HG03175 (cell line): ENCODE results near the gene NEDD8.
A peak's percentile ranks its signal among the peaks of the same experiment; 100 is the strongest.

Experiments used
- ATAC-seq: cut with Tn5 transposase; IDR thresholded peaks from one replicate; pipeline ENCODE4 v1.9.1; 2021; ENCODE audit warnings: mild to moderate bottlenecking, moderate library complexity; ENCODE audit not compliant: unreplicated experiment

NEDD8 gene

GRCh38 chr14:24182110-24182882, 49.9 kb downstream of the NEDD8 start:
- ATAC-seq, result no peak

DNA sequence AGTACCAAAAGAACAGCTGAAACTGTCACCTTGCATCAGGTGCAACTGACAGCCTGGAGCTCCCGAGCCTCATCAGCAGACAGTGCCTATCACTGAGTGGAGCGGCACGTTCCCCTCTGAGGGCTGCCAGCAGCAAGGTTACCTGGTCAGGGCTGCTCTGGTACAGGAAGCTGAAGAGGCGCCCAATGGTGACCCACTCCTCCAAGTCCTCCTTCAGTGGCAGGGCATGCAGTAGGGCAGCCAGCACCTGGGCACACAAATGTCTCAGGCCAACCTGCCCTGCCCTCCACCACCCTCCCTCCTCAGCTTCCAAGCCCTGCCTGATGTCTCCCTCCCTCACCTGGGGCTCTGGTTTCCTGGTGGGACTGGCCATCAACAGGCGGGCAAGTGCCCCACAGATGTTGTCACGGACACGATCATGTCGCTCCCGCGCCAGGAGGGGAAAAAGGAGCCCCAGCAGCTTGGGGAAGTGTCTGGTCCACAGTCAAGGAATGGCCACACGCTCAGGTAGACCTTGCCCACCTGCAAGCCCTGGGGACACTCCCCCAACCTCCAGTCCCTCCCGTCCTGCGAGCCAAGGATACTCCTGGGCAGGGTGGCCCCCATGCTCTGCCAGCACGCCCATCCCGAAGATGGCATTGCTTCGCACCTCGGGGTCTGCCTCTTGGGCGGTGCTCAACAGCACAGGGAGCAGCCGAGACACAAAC, 50.6 kb downstream of the NEDD8 start:
- ATAC-seq, result no peak

DNA sequence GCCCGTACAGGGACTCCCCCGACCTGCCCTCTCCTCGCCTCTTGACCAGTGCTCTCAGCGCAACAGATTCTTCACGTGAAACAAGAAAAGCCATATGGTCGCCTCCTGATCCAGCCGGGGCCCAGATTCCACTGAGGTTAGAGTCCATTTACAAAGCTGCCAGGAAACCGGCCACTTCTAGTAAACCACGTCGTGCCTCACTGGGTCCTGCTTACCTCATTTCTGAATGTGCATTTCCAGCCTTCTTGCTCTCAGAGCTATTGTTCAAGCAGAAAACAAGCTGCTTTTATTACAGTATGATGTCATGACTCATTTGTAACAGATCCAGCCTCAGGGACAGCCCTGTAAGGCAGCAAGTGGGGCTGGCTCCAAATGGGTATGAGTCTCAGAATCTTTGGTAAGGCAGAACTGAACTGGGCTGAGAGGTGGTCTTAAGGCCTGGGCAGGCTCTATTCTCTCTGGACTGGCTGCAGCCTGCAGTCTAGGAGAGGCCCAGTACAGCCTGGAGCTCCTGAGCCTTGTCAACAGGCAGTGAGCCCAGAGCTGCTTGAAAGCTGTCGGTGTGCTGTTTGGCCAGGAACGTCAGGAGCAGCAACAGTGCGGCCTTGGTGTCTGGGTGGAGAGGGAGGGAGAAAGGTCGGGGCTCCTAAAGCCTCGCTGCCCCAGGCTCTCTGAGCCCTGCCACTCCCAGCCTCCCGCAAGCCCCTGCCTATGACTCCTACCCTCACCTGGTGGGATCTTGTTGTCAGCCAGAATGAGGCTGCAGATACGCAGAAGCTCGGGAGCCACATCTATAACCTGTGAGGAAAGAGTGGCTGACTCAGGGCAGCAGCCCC, 52.0 kb downstream of the NEDD8 start:
- ATAC-seq, result no peak

GRCh38 chr14:24179294-24179960, 52.7 kb downstream of the NEDD8 start:
- ATAC-seq, result no peak

DNA sequence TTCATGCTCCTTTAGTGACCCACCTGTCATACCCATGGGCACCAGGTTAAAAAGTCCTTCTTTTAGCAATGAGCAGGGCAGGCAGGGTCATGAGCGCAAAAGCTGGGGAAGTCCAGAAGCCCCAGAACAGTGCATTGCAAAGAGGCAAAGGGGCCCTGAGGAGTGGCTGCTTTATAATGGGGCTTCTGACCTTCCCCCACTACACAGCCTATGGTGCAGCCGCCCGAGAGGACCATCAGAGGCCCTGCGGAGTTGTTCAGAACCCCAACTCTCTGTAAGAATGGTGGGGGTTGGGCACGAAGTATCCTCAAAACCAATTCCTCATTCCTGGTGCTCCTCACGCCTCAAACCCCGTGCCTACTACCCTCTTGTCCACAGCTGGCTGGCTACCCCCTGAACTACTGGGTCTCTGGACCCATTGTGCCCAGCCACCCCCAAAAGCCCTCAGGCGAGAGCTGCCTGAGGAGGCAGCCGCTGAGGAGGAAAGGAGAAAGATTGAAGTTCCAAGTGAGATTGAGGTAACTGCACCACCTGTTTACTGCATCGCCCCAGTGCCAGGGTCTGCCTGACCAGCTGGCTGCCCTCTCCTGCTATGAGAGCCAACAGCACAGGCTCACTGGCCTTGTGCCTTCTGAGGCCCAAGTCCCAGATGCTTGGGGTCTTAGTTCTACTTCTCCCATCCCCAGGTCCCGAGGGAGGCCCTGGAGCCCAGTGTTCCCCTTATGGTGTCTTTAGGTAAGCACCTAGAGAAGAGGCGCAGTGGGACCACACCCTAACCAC, 53.6 kb downstream of the NEDD8 start:
- ATAC-seq, result no peak

- no peak for ATAC-seq
Observed at GRCh38 chr14:24177891-24178290, 54.3 kb downstream of the NEDD8 start.

- ATAC-seq, result no peak
Observed at GRCh38 chr14:24177041-24177825, 54.9 kb downstream of the NEDD8 start.

DNA sequence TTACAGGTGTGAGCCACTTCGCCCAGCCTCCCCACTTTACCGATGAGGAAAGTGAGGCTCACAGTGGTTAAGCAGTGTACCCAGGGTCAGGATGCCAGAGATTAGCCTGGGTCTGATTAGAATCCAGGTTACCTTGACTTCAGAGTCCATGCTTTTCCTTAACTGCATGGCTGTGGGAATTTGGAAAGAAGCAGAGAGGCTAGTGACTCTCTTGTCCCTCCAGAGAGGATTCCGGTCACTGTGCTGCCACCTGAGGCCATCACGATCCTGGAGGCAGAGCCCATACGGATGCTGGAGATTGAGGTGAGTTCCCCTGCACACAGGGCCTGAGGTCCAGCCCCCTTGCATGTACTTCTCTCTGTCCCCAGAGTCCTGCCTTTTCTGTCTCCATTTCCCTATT, 55.6 kb downstream of the NEDD8 start:
- no peak for ATAC-seq

DNA sequence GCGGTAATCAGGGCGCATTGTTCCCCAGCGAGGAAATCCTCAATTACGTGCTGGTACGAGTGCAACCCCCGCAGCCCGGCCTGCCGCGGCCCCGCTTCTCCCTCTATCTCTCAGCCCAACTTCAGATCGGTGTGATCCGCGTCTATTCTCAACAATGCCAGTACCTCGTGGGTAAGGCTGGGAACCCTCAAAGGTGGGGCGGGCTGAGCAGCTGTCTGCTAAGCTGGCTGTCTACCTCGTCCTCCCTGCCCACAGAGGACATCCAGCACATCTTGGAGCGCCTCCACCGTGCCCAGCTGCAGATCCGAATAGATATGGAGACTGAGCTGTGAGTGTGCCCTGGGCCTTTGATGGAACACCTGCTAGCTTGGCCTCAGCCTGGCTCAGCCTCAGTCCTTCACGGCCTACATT, 59.3 kb downstream of the NEDD8 start:
- no peak for ATAC-seq

DNA sequence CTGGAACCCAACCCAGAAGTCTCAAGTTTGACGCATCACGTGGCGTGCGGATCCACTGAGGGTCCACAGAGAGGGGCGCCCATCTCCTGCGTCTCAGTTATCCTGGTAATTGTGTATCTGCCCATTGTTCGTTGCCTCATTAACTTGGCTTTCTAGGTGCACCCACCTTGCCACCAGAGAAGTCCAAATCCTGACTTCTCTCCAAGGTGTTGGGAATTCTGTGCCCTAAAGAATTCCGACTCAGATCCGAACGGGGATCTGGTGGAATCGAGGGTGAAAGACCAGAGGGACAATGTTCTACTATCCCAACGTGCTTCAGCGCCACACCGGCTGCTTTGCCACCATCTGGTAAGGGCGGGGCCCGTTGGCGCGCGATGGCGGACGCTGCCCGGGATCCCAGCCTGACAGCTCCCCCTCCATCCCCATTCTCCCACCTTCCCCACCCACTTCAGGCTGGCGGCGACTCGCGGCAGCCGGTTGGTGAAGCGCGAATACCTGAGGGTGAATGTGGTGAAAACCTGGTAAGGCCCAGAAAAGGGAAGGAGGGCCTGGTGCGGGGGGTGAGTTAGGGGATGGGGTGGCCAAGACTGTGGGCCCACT, 59.8 kb downstream of the NEDD8 start:
- ATAC-seq, result no peak

DNA sequence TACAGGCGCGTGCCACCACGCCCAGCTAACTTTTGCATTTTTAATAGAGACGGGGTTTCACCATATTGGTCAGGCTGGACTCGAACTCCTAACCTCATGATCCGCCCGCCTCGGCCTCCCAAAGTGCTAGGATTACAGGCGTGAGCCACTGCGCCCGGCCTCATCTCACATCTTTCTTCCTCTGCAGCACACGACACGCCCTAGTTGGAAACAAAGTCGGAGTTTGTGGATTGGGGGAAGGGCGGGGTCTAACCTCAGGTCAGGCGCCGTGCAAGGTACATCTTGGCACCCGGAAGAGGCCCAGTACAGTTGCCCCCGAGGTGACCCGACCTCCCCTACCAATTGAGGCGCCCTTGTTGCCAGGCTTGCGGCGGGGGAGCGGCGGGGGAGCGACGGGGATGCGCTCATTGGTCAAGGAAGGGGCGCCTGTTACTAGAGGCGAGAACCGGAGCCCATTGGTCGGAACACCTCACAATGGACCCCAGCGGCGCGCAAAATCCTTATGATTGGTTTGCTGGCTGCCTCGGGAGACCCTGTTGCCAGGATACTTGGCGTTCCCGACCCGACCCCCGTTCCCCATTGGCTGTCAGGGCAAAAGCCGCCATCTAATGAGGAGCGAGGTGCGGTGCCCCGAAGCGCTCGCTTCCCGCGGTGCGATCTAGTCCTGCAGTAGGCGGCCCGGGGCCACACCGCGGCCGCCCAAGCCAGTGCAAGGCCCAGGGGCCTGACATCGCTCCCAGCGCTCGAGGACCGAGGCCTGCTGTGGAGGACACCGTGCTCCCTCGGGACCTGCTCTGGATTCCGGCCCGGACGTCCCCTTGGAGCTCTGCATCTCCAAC, 60.5 kb downstream of the NEDD8 start, which contains the start of gene REC8:
Gene REC8, plus strand, starts transcription at position 659 of the 839 bp plus-strand sequence. CDS start 473 bp downstream, outside the sequence.
- ATAC-seq, result peak; percentile 91

DNA sequence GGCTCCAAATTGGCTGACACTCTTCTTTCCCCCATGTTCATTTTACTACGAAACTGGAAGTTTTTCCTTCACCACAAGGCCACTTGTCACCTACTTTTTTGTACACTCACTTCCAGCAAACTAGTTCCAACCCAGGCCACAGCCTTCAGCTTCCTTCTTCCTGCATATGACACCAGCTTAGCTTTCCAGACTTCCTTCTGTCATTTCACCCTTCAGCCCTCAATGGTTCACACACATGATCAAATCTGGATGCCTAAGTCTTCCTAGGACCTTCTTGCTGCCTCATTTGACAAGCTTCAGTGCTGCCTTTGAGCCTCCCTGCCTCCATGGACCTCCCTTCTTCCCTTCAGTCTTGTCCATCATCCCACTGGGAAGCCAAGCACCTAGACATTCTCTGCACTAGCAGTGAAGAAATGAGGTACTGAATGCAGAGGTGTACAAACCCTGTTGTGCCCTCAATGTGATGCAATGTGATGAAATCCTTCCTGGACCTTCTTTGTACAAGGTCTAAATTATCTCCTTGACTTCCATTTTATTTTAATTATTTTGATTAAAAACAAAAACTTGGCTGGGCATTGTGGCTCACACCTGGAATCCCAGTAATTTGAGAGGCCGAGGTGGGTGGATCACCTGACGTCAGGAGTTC, 64.6 kb downstream of the NEDD8 start:
- ATAC-seq, result no peak
